Measurements from ENCODE around the gene SLC37A1. TPM values are rescaled to one million over a fixed set of nuclear protein-coding genes. Genes with fewer than 3 reads are reported as not detected.

The SLC37A1 gene
- total RNA-seq, 2 donors from 2014 or later, result 6.6 to 9.6 TPM

GRCh38 chr21:42542596-42542995, 28.9 kb downstream of the SLC37A1 start:
- H3K36me3 ChIP-seq, result peaks cover 9% of the 10 kb centered on the region

DNA sequence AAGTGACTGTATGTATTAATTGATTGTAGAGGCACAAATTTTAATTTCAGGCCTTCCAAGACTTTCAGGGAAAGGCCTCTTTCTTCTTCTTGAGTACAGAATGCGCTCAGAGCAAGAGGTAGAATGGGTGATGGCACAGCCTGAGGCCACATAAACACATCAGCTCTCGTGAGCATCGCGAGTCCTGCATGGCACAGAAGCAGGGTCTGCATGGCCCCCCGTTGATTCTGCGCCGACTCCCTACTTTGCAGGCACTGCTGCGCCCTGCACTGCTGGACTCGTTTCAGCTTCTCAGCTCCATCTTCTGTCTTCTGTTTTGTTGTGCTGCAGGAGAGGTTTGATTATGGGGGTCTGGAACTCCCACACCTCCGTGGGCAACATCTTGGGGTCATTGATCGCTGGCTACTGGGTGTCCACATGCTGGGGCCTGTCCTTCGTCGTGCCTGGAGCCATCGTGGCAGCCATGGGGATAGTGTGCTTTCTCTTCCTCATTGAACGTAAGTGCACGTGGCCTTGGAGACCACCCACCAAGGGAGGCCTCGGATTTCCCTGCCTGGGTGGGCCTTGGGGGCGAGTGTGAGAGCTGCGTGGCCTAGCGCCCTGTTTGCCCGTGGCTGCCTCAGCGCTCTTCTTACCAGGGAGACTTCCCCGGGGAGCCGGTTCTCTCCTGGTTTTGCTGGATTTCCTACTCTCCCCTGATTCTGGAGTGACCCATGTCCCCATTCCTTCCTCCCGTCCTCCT, 29.6 kb downstream of the SLC37A1 start:
- no peaks in the 10 kb centered on the region for H3K9me3 ChIP-seq
- H3K4me3 ChIP-seq, result no peak overlapping the region
- H3K27ac ChIP-seq, result no peak overlapping the region
- TF ChIP-seq, protein P1, sequence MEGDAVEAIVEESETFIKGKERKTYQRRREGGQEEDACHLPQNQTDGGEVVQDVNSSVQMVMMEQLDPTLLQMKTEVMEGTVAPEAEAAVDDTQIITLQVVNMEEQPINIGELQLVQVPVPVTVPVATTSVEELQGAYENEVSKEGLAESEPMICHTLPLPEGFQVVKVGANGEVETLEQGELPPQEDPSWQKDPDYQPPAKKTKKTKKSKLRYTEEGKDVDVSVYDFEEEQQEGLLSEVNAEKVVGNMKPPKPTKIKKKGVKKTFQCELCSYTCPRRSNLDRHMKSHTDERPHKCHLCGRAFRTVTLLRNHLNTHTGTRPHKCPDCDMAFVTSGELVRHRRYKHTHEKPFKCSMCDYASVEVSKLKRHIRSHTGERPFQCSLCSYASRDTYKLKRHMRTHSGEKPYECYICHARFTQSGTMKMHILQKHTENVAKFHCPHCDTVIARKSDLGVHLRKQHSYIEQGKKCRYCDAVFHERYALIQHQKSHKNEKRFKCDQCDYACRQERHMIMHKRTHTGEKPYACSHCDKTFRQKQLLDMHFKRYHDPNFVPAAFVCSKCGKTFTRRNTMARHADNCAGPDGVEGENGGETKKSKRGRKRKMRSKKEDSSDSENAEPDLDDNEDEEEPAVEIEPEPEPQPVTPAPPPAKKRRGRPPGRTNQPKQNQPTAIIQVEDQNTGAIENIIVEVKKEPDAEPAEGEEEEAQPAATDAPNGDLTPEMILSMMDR (IDR thresholded peaks at IDR 0.05), result no peak
- DNase-seq (ENCODE audit: low spot score) (no peak), ATAC-seq (ENCODE audit: insufficient number of reproducible peaks, low FRiP score, low read depth) (no peak)
- no peaks in the 10 kb centered on the region for H3K27me3 ChIP-seq (replicated peaks; ENCODE audit: insufficient read depth)
- no peaks in the 10 kb centered on the region for H3K4me1 ChIP-seq (ENCODE audit: control insufficient read depth in 1 of 2, low read depth in 2 of 2)
- H3K36me3 ChIP-seq, result peaks cover 9% of the 10 kb centered on the region

More at GRCh38 chr21:42542596-42542995, 28.9 kb downstream of the SLC37A1 start:
- no peak overlapping the region for H3K27ac ChIP-seq
- H3K9me3 ChIP-seq, result no peaks in the 10 kb centered on the region
- TF ChIP-seq, protein P1 (IDR thresholded peaks at IDR 0.05), result no peak
- no peaks in the 10 kb centered on the region for H3K4me1 ChIP-seq (ENCODE audit: control insufficient read depth in 1 of 2, low read depth in 2 of 2)
- no peak overlapping the region for H3K4me3 ChIP-seq
- no peaks in the 10 kb centered on the region for H3K27me3 ChIP-seq (replicated peaks; ENCODE audit: insufficient read depth)
- ATAC-seq (ENCODE audit: insufficient number of reproducible peaks, low FRiP score, low read depth) (no peak), DNase-seq (ENCODE audit: low spot score) (no peak)

DNA sequence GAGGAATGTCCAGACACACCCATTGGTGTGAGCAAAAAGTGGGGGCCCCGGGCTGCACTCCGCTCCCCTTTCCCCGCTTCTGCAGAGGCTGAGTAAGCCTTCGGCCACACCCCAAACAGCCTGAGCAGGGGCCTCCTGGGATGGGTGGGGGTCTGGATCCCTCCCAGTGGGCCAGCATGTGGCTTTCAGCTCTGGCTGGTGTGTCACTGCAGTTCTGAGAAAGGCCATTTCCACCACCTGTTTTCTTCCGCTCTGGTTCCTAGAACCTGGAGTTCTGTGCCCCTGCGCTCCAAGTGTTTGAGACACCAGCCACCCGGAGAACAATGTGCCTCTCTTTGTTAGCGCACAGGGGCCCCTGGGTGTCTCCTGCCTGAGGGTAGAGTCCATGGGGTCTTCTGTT, 30.9 kb downstream of the SLC37A1 start:
- TF ChIP-seq, protein P1 (IDR thresholded peaks at IDR 0.05), result no peak
- Histone ChIP-seq H3K36me3 (peaks cover 9% of the 10 kb centered on the region), H3K9me3 (no peaks in the 10 kb centered on the region), H3K27ac (no peak overlapping the region), H3K4me3 (no peak overlapping the region), H3K4me1 (ENCODE audit: control insufficient read depth in 1 of 2, low read depth in 2 of 2) (no peaks in the 10 kb centered on the region), H3K27me3 (replicated peaks; ENCODE audit: insufficient read depth) (no peaks in the 10 kb centered on the region)
- DNase-seq (ENCODE audit: low spot score) (no peak), ATAC-seq (ENCODE audit: insufficient number of reproducible peaks, low FRiP score, low read depth) (no peak)

DNA sequence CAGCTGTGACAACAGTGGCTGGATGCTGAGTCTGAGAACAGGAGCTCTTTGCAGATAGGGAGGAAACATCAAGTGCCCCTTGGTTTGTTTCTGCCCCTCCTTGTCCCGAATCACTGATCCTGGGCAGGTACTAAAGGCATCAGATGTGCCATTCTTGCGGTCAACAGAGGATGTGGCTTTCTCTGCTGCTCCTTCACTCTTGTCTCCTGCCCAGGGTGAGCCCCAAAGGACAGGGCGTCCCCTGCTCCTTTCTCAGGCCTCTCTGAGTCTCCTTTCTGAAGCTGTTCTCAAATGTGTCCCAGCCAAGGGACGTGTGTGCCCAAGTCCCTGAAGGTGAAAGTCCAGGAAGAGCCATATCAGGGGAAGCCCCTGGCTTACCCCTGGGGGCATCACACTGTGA, 31.7 kb downstream of the SLC37A1 start:
- H3K27me3 ChIP-seq (replicated peaks; ENCODE audit: insufficient read depth), result no peaks in the 10 kb centered on the region
- no peaks in the 10 kb centered on the region for H3K9me3 ChIP-seq
- no peak overlapping the region for H3K4me3 ChIP-seq
- TF ChIP-seq, protein P1 (IDR thresholded peaks at IDR 0.05), result no peak
- ATAC-seq (ENCODE audit: insufficient number of reproducible peaks, low FRiP score, low read depth) (no peak), DNase-seq (ENCODE audit: low spot score) (no peak)
- peaks cover 9% of the 10 kb centered on the region for H3K36me3 ChIP-seq
- no peak overlapping the region for H3K27ac ChIP-seq
- no peaks in the 10 kb centered on the region for H3K4me1 ChIP-seq (ENCODE audit: control insufficient read depth in 1 of 2, low read depth in 2 of 2)

DNA sequence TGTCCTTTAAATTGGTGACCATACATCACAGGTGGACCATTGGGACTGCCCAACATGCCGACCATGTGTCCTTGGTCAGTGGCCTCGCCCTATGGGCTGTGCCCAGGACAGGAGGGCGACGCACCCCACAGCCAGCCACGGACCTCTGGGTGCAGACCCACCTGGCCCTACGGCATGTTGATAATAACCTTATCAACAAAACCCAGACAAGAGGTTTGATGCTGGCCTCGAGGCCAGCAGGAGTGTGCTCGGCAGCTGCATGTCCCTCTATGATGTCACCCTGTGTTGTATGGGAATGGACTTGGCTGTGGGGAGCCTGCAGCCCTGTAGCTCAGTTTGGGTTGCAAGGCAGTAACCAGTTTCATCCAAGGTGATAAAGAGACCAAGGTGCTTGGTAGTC, 32.1 kb downstream of the SLC37A1 start:
- ATAC-seq (ENCODE audit: insufficient number of reproducible peaks, low FRiP score, low read depth), result no peak

More for the DNA sequence above, 32.1 kb downstream of the SLC37A1 start:
- H3K36me3 ChIP-seq, result peaks cover 9% of the 10 kb centered on the region
- H3K4me1 ChIP-seq (ENCODE audit: control insufficient read depth in 1 of 2, low read depth in 2 of 2), result no peaks in the 10 kb centered on the region
- no peak for DNase-seq (ENCODE audit: low spot score)
- TF ChIP-seq, protein P1 (IDR thresholded peaks at IDR 0.05), result no peak
- no peak overlapping the region for H3K27ac ChIP-seq
- no peak overlapping the region for H3K4me3 ChIP-seq
- no peaks in the 10 kb centered on the region for H3K9me3 ChIP-seq
- H3K27me3 ChIP-seq (replicated peaks; ENCODE audit: insufficient read depth), result no peaks in the 10 kb centered on the region

Data from thoracic aorta (tissue), 2 donors.